KMS-11 (cell line): Measurements from ENCODE around the gene NEUROG2.

Experiments used
- H2AFZ ChIP-seq: fragments of 200-600 bp; sonication (generic); 2 replicates; pipeline ENCODE4 v1.6.1; 2016; ENCODE audit warnings: antibody characterized with exemption, mixed run types, low read depth
- H3K27ac ChIP-seq: fragments of 200-600 bp; sonication (generic); 2 replicates; pipeline ENCODE4 v1.6.1; 2016; ENCODE audit warnings: mild to moderate bottlenecking, mixed run types
- H3K27me3 ChIP-seq: fragments of 200-600 bp; sonication (generic); 2 replicates; pipeline ENCODE4 v1.6.1; 2017; ENCODE audit warnings: mild to moderate bottlenecking, low read depth, mixed run types, moderate library complexity; ENCODE audit not compliant: insufficient read depth
- H3K36me3 ChIP-seq: fragments of 200-600 bp; sonication (generic); 2 replicates; pipeline ENCODE4 v1.6.1; 2017; ENCODE audit warnings: mild to moderate bottlenecking, mixed run types; ENCODE audit not compliant: insufficient read depth
- H3K4me1 ChIP-seq: fragments of 200-600 bp; sonication (generic); 2 replicates; pipeline ENCODE4 v1.6.1; 2016; ENCODE audit warnings: mild to moderate bottlenecking, low read depth, mixed run types; ENCODE audit not compliant: poor library complexity, severe bottlenecking
- H3K4me2 ChIP-seq: fragments of 200-600 bp; sonication (generic); 2 replicates; pipeline ENCODE4 v1.7.0; 2016; ENCODE audit warnings: mild to moderate bottlenecking, mixed run types
- H3K4me3 ChIP-seq: fragments of 200-600 bp; sonication (generic); IDR thresholded peaks from 2 replicates; pipeline ENCODE4 v1.6.1; 2017; ENCODE audit warnings: low read depth, low read length, mixed read lengths; ENCODE audit not compliant: insufficient read depth
- H3K79me2 ChIP-seq: fragments of 200-600 bp; sonication (generic); 2 replicates; pipeline ENCODE4 v1.6.1; 2016; ENCODE audit warnings: low read depth, mixed run types; ENCODE audit not compliant: insufficient read depth
- H3K9ac ChIP-seq: fragments of 200-600 bp; sonication (generic); 2 replicates; pipeline ENCODE4 v1.6.1; 2016; ENCODE audit warnings: mild to moderate bottlenecking, mixed run types
- H4K20me1 ChIP-seq: fragments of 200-600 bp; sonication (generic); 2 replicates; pipeline ENCODE4 v1.6.1; 2016; ENCODE audit warnings: mild to moderate bottlenecking, mixed run types; ENCODE audit not compliant: insufficient read depth
- CTCF ChIP-seq: fragments of 200-600 bp; sonication (generic); conservative IDR thresholded peaks from 2 replicates; pipeline ENCODE4 v1.6.1; 2017; ENCODE audit warnings: low read depth, mild to moderate bottlenecking, antibody characterized with exemption, low read length, moderate library complexity, mixed read lengths

The NEUROG2 gene

GRCh38 chr4:112550728-112551127 lies 34.7 kb upstream of the NEUROG2 start:
- H3K27ac ChIP-seq: no peak overlapping the region
- TF ChIP-seq CTCF: no peak
- H3K4me3 ChIP-seq: no peak overlapping the region
- H3K9ac ChIP-seq: no peak overlapping the region
- H3K27me3 ChIP-seq: no peaks in the 10 kb centered on the region
- H3K4me1 ChIP-seq: no peaks in the 10 kb centered on the region
- no peaks in the 10 kb centered on the region for H3K79me2 ChIP-seq
- no peaks in the 10 kb centered on the region for H3K36me3 ChIP-seq
- no peak overlapping the region for H3K4me2 ChIP-seq
- H2AFZ ChIP-seq: no peak overlapping the region
- no peaks in the 10 kb centered on the region for H4K20me1 ChIP-seq

- H4K20me1 ChIP-seq: no peaks in the 10 kb centered on the region
- H3K9ac ChIP-seq: no peak overlapping the region
- H2AFZ ChIP-seq: no peak overlapping the region
- no peak overlapping the region for H3K27ac ChIP-seq
- no peaks in the 10 kb centered on the region for H3K79me2 ChIP-seq
- TF ChIP-seq CTCF: no peak
- no peaks in the 10 kb centered on the region for H3K4me1 ChIP-seq
- no peak overlapping the region for H3K4me3 ChIP-seq
- no peaks in the 10 kb centered on the region for H3K36me3 ChIP-seq
- H3K27me3 ChIP-seq: no peaks in the 10 kb centered on the region
- no peak overlapping the region for H3K4me2 ChIP-seq
Observed at GRCh38 chr4:112546476-112546875, 30.5 kb upstream of the NEUROG2 start.

- no peak for TF ChIP-seq CTCF
- Histone ChIP-seq H3K79me2 (no peaks in the 10 kb centered on the region), H3K36me3 (no peaks in the 10 kb centered on the region), H4K20me1 (no peaks in the 10 kb centered on the region), H3K27ac (no peak overlapping the region), H3K9ac (no peak overlapping the region), H2AFZ (no peak overlapping the region), H3K27me3 (no peaks in the 10 kb centered on the region), H3K4me1 (no peaks in the 10 kb centered on the region), H3K4me3 (no peak overlapping the region), H3K4me2 (no peak overlapping the region)
Observed at GRCh38 chr4:112545346-112545745, 29.4 kb upstream of the NEUROG2 start.

- H2AFZ ChIP-seq: no peak overlapping the region
- no peaks in the 10 kb centered on the region for H3K4me1 ChIP-seq
- H3K27ac ChIP-seq: no peak overlapping the region
- H3K79me2 ChIP-seq: no peaks in the 10 kb centered on the region
- no peaks in the 10 kb centered on the region for H4K20me1 ChIP-seq
- no peaks in the 10 kb centered on the region for H3K36me3 ChIP-seq
- H3K4me2 ChIP-seq: no peak overlapping the region
- no peaks in the 10 kb centered on the region for H3K27me3 ChIP-seq
- TF ChIP-seq CTCF: no peak
- no peak overlapping the region for H3K9ac ChIP-seq
- H3K4me3 ChIP-seq: no peak overlapping the region
Observed at GRCh38 chr4:112540695-112541094, 24.7 kb upstream of the NEUROG2 start.

GRCh38 chr4:112536123-112536522 lies 20.1 kb upstream of the NEUROG2 start:
- no peaks in the 10 kb centered on the region for H3K79me2 ChIP-seq
- no peaks in the 10 kb centered on the region for H3K27me3 ChIP-seq
- no peaks in the 10 kb centered on the region for H4K20me1 ChIP-seq
- H3K4me2 ChIP-seq: no peak overlapping the region
- H3K4me3 ChIP-seq: no peak overlapping the region
- no peak overlapping the region for H3K27ac ChIP-seq
- no peak for TF ChIP-seq CTCF
- H3K36me3 ChIP-seq: no peaks in the 10 kb centered on the region
- H3K4me1 ChIP-seq: no peaks in the 10 kb centered on the region
- H3K9ac ChIP-seq: no peak overlapping the region
- H2AFZ ChIP-seq: no peak overlapping the region
